Esophagus squamous epithelium (tissue), 4 donors: ENCODE results near the gene TMEM108.

Experiments
- CTCF ChIP-seq, 6 experiments: fragments of 450-650 bp in 4 of 6; fragments of 200-600 bp in 2 of 6; sonication (generic) in 2 of 6; IDR thresholded peaks; one replicate each; pipeline ENCODE4 v1.5.1; 2016 to 2019; ENCODE audit warnings: antibody characterized with exemption in 6 of 6, mild to moderate bottlenecking in 4 of 6, moderate library complexity in 4 of 6
- POLR2A ChIP-seq, 4 donors: fragments of 450-650 bp; IDR thresholded peaks; one replicate each; pipeline ENCODE4 v1.6.1; 2017; ENCODE audit warnings: antibody characterized with exemption in 4 of 4, mild to moderate bottlenecking in 4 of 4, moderate library complexity in 3 of 4

DNA sequence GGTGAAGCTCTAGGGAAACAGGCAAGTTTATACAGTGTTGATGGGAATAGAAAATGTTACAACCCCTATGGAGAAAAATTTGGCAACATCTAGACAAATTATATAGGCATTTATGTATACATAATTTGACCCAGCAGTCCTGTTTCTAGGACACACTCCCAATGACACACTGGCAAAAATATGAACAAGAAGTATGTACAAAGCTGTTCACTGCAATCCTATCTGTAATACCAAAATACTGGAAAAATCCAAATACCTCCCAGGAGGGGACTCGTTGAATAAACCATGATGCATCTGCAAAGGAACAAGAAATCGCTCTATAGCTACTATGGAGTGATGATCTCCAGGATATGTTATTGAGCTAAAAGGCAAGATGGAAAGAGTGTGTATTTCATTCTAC lies 370.2 kb downstream of the TMEM108 start:
- TF ChIP-seq CTCF (IDR thresholded peaks at IDR 0.05) (no peak), POLR2A (IDR thresholded peaks at IDR 0.05) (no peak)
